Stomach (tissue), 9 donors: ENCODE data around the gene FBXL14. TPM values are rescaled to one million over a fixed set of nuclear protein-coding genes. Genes with fewer than 3 reads are reported as not detected.

Experiments
- DNase-seq, 2 donors: peaks; one replicate each; pipeline versions ENCODE4 v3.0.0 to v3.0.0-alpha.2; 2013 to 2019
- H3K27ac ChIP-seq, 5 donors: fragments of 200-600 bp in 4 of 5; sonication (generic) in 4 of 5; one replicate each; pipeline ENCODE4 v1.5.1; 2013 to 2019; ENCODE audit warnings: mild to moderate bottlenecking in 1 of 5, moderate library complexity in 1 of 5
- H3K27me3 ChIP-seq, 3 donors: fragments of 200-600 bp; sonication (generic); one replicate each; pipeline ENCODE4 v1.5.1; 2017 to 2019; ENCODE audit warnings: mixed run types in 1 of 3
- H3K36me3 ChIP-seq, 4 donors: fragments of 200-600 bp; sonication (generic); 1 replicate in 3 of 4; 2 replicates in 1 of 4; pipeline ENCODE4 v1.5.1; 2016 to 2019
- H3K4me1 ChIP-seq, 4 donors: fragments of 200-600 bp; sonication (generic); one replicate each; pipeline ENCODE4 v1.5.1; 2016 to 2019
- H3K4me3 ChIP-seq, 4 donors: fragments of 200-600 bp; sonication (generic) in 3 of 4; one replicate each; pipeline ENCODE4 v1.5.1; 2016 to 2019; ENCODE audit warnings: mild to moderate bottlenecking in 1 of 4
- H3K9me3 ChIP-seq, 4 donors: fragments of 200-600 bp; sonication (generic); one replicate each; pipeline ENCODE4 v1.5.1; 2016 to 2019
- CTCF ChIP-seq, 7 experiments: fragments of 450-650 bp in 4 of 7; fragments of 200-600 bp in 3 of 7; sonication (generic) in 3 of 7; IDR thresholded peaks; one replicate each; pipeline ENCODE4 v1.5.1; 2016 to 2019; ENCODE audit warnings: antibody characterized with exemption in 7 of 7, control low read depth in 2 of 7, mild to moderate bottlenecking in 1 of 7
- EP300 ChIP-seq: sonication (generic); formaldehyde crosslinking; IDR thresholded peaks from one replicate; pipeline ENCODE4 v1.6.1; 2017; ENCODE audit warnings: antibody characterized with exemption
- POLR2A ChIP-seq, 4 donors: fragments of 450-650 bp; IDR thresholded peaks; one replicate each; pipeline ENCODE4 v1.6.1; 2016; ENCODE audit warnings: antibody characterized with exemption in 4 of 4, control low read depth in 2 of 4, mild to moderate bottlenecking in 1 of 4, moderate library complexity in 1 of 4
- POLR2AphosphoS5 ChIP-seq, 3 donors: sonication (generic); formaldehyde crosslinking; IDR thresholded peaks; one replicate each; pipeline ENCODE4 v1.6.1; 2016; ENCODE audit warnings: antibody characterized with exemption in 3 of 3
- WGBS, 5 donors: extraction: QIAGEN DNeasy Blood & Tissue Kit in 3 of 5; methylation state at CpG; one replicate each; pipeline versions ENCODE4 v1.1.5 to v1.1.7; 2013 to 2018; 5-methylcytosine and 5-hydroxymethylcytosine counted together
- intact Hi-C: fragments of 100-400 bp; cut with DNase I; formaldehyde crosslinking; loops from one replicate; pipeline ENCODE4 v1.15.1; 2023; ENCODE audit warnings: low total_unique reads
- polyA plus RNA-seq, 3 donors: library from polyadenylated mRNA; stranded (reverse); fragments of 200-250 nt; gene quantifications; one replicate each; pipeline ENCODE4 v1.2.3, GENCODE V29; 2013
- total RNA-seq, 5 donors: library from RNA; depleted of rRNA; stranded (reverse); fragments of >200 nt; gene quantifications; one replicate each; pipeline versions ENCODE4 v1.1.0 to v1.2.3, GENCODE V29; 2014 to 2016
- donor health status: healthy with polysubstance abuse.
- donor health status: Bipolar disorder and iron deficiency.
- donor health status: healthy.

The FBXL14 gene
- total and polyA plus RNA-seq, 8 donors = 2.6 to 36.2 (median 7.9) TPM; not detected in 1

DNA sequence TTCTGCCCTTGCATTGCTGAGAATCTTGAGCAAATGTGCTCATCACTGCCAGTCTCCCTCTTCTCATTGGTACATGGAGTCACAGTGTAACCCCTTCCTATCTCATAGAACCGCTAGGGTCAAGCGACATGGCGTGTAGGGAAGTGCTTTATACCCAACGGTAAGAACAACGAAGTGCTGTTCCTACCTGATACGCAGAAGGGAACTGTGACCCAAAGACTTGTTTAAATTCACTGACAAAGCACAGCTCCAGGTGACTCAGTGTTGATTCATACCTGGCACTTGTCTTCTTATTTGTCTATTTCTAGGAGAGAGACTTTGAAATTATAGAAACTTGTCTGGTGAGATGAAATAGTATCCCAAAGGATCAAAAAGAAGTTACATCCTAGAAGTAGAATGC, 53.7 kb downstream of the FBXL14 start:
- Histone ChIP-seq H3K36me3 (no peaks in the 10 kb centered on the region), H3K9me3 (no peaks in the 10 kb centered on the region), H3K4me3 (no peak overlapping the region), H3K27me3 (peaks cover 0 to 37% (median 12%) of the 10 kb centered on the region in 3 donors), H3K27ac (no peak overlapping the region), H3K4me1 (peaks cover 0 to 13% (median 0%) of the 10 kb centered on the region in 4 donors)
- no peak for TF ChIP-seq POLR2AphosphoS5 (IDR thresholded peaks at IDR 0.05)
- no peak for TF ChIP-seq CTCF (IDR thresholded peaks at IDR 0.05)
- no peak for TF ChIP-seq EP300
- 51 to 74% (median 59%) methylated on average over 6 of the region's 6 CpGs for WGBS, 5 donors
- intact Hi-C loops = no loop called here
- DNase-seq = no peak

DNA sequence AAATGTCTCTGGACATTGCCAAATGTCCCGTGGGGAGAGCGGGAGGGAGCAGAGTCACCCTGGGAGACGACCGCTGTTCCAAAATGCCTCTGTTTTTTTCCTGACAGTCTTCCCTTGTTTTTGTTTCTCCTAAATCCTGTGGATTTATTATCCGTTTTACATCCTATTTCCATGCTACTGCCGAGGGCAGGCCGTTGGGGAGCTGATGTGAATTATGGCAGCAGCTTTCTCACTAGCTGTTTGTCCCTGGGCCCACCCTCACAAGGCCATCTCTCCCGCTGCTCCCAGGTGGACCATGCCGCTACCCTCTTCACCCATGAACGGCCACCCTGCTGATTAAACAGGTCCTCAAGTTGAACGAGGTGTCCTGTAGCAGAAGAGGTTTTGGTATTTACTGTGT, 55.2 kb downstream of the FBXL14 start:
- Histone ChIP-seq H3K4me1 (peaks cover 0 to 17% (median 0%) of the 10 kb centered on the region in 4 donors), H3K36me3 (no peaks in the 10 kb centered on the region), H3K9me3 (no peaks in the 10 kb centered on the region), H3K4me3 (no peak overlapping the region), H3K27ac (no peak overlapping the region), H3K27me3 (peaks cover 0 to 50% (median 16%) of the 10 kb centered on the region in 3 donors)
- 72 to 88% (median 88%) methylated on average over 11 of the region's 11 CpGs for WGBS, 5 donors
- intact Hi-C loops = no loop called here
- DNase-seq = no peak
- no peak for TF ChIP-seq POLR2A (IDR thresholded peaks at IDR 0.05)
- no peak for TF ChIP-seq EP300
- TF ChIP-seq POLR2AphosphoS5 (IDR thresholded peaks at IDR 0.05) = no peak
- TF ChIP-seq CTCF (IDR thresholded peaks at IDR 0.05) = no peak

- H3K36me3 ChIP-seq = no peaks in the 10 kb centered on the region
- no peak for DNase-seq
- TF ChIP-seq CTCF (IDR thresholded peaks at IDR 0.05) = no peak
- no peak for TF ChIP-seq POLR2AphosphoS5 (IDR thresholded peaks at IDR 0.05)
- TF ChIP-seq POLR2A (IDR thresholded peaks at IDR 0.05) = no peak
- TF ChIP-seq EP300 = no peak
- peaks cover 4 to 32% (median 13%) of the 10 kb centered on the region in 4 donors for H3K4me1 ChIP-seq
- intact Hi-C loops = no loop called here
- H3K4me3 ChIP-seq = no peak overlapping the region
- no peaks in the 10 kb centered on the region for H3K9me3 ChIP-seq
- WGBS, 5 donors = 79 to 90% (median 85%) methylated on average over 4 of the region's 4 CpGs
- no peak overlapping the region for H3K27ac ChIP-seq
- H3K27me3 ChIP-seq = peaks cover 0 to 74% (median 32%) of the 10 kb centered on the region in 3 donors
Observed at GRCh38 chr12:1536817-1537216, 57.6 kb downstream of the FBXL14 start.

GRCh38 chr12:1534748-1535147, 59.6 kb downstream of the FBXL14 start:
- TF ChIP-seq POLR2A (IDR thresholded peaks at IDR 0.05) (no peak), POLR2AphosphoS5 (IDR thresholded peaks at IDR 0.05) (no peak), EP300 (no peak), CTCF (IDR thresholded peaks at IDR 0.05) (no peak)
- Histone ChIP-seq H3K36me3 (no peaks in the 10 kb centered on the region), H3K4me3 (no peak overlapping the region), H3K9me3 (no peaks in the 10 kb centered on the region), H3K4me1 (peaks cover 13 to 33% (median 24%) of the 10 kb centered on the region in 4 donors), H3K27me3 (peaks cover 0 to 92% (median 49%) of the 10 kb centered on the region in 3 donors), H3K27ac (no peak overlapping the region)
- intact Hi-C loops = no loop called here
- 46 to 74% (median 67%) methylated on average over 2 to 3 of the region's 3 CpGs for WGBS, 5 donors
- DNase-seq = no peak
